Gastrocnemius medialis (tissue), 4 donors: ENCODE measurements around the gene ZNF333. TPM values are rescaled to one million over a fixed set of nuclear protein-coding genes. Genes with fewer than 3 reads are reported as not detected.

Experiments used
- ATAC-seq, 2 donors: fragments of 150-250 bp; one replicate each; pipeline ENCODE4 v1.9.1; 2016
- DNase-seq, 2 donors: peaks; one replicate each; pipeline ENCODE4 v3.0.0-alpha.2; 2019
- H3K27ac ChIP-seq, 4 donors: fragments of 200-600 bp; sonication (generic); 1 replicate in 1 of 4; 2 replicates in 3 of 4; pipeline ENCODE4 v1.5.1; 2016 to 2018; ENCODE audit warnings: mild to moderate bottlenecking in 2 of 4, moderate library complexity in 1 of 4
- H3K27me3 ChIP-seq, 3 donors: fragments of 200-600 bp; sonication (generic) in 2 of 3; 1 replicate in 1 of 3; 2 replicates in 2 of 3; pipeline versions ENCODE4 v1.5.1 to v1.6.0; 2016 to 2019; ENCODE audit warnings: mild to moderate bottlenecking in 1 of 3, moderate library complexity in 1 of 3
- H3K36me3 ChIP-seq, 2 donors: fragments of 200-600 bp; sonication (generic) in 1 of 2; one replicate each; pipeline ENCODE4 v1.5.1; 2017 to 2018
- H3K4me1 ChIP-seq, 2 donors: fragments of 200-600 bp; sonication (generic) in 1 of 2; one replicate each; pipeline ENCODE4 v1.5.1; 2016 to 2017; ENCODE audit warnings: mild to moderate bottlenecking in 2 of 2
- H3K4me3 ChIP-seq, 4 donors: fragments of 200-600 bp; sonication (generic) in 3 of 4; 1 replicate in 1 of 4; 2 replicates in 3 of 4; pipeline ENCODE4 v1.5.1; 2016 to 2019; ENCODE audit warnings: mild to moderate bottlenecking in 2 of 4
- H3K9me3 ChIP-seq, 3 donors: fragments of 200-600 bp; sonication (generic) in 2 of 3; 1 replicate in 1 of 3; 2 replicates in 2 of 3; pipeline ENCODE4 v1.5.1; 2016 to 2019
- CTCF ChIP-seq, 5 experiments: fragments of 450-650 bp in 3 of 5; fragments of 200-600 bp in 2 of 5; sonication (generic) in 2 of 5; IDR thresholded peaks in 4 of 5; conservative IDR thresholded peaks in 1 of 5; 1 replicate in 4 of 5; 2 replicates in 1 of 5; pipeline ENCODE4 v1.5.1; 2016 to 2019; ENCODE audit warnings: antibody characterized with exemption in 5 of 5, mild to moderate bottlenecking in 3 of 5, moderate library complexity in 3 of 5
- POLR2A ChIP-seq, 2 donors: fragments of 450-650 bp; IDR thresholded peaks; one replicate each; pipeline ENCODE4 v1.6.1; 2017; ENCODE audit warnings: antibody characterized with exemption in 2 of 2, mild to moderate bottlenecking in 2 of 2, moderate library complexity in 2 of 2
- in situ Hi-C, 4 donors: fragments of 200-750 bp; cut with MboI; loops; one replicate each; pipeline versions ENCODE4 v1.15.0 to v1.8.0; 2017; ENCODE audit warnings: low sequenced_read_pairs in 4 of 4
- intact Hi-C: fragments of 100-400 bp; cut with DNase I; formaldehyde crosslinking; loops from one replicate; pipeline ENCODE4 v1.15.1; 2023; ENCODE audit warnings: low total_unique reads
- total RNA-seq, 4 donors: library from RNA; depleted of rRNA; stranded (reverse); fragments of >200 nt; gene quantifications; one replicate each; pipeline versions ENCODE4 v1.1.0 to v1.2.3, GENCODE V29; 2016

Gene ZNF333
- total RNA-seq, 4 donors from 2014 or later: 4.6 to 12.7 (median 10.3) TPM

GRCh38 chr19:14683439-14683838 lies 6.4 kb upstream of the ZNF333 start:
- H3K27ac ChIP-seq: no peak overlapping the region
- H3K4me1 ChIP-seq: no peaks in the 10 kb centered on the region
- DNase-seq: no peak
- intact Hi-C loops (no loop called here), in situ Hi-C loops (loop anchor here in 1 of 4 donors (10.0 kb wide), 1 partner anchor 109 kb away; the partner anchor contains the start of gene NDUFB7)
- no peaks in the 10 kb centered on the region for H3K36me3 ChIP-seq
- H3K4me3 ChIP-seq: no peak overlapping the region
- no peak for TF ChIP-seq POLR2A (IDR thresholded peaks at IDR 0.05)
- no peak for TF ChIP-seq CTCF (IDR thresholded peaks at IDR 0.05 in 4 of 5, conservative IDR thresholded peaks at IDR 0.05 in 1 of 5)
- ATAC-seq: no peak
- no peaks in the 10 kb centered on the region for H3K9me3 ChIP-seq
- H3K27me3 ChIP-seq: peaks cover 0 to 7% (median 5%) of the 10 kb centered on the region in 3 donors

- no peaks in the 10 kb centered on the region for H3K9me3 ChIP-seq
- H3K4me1 ChIP-seq: peaks cover 13 to 19% of the 10 kb centered on the region in 2 donors
- ATAC-seq (no peak), DNase-seq (no peak)
- in situ Hi-C loops: loop anchor here in 2 of 4 donors (5.0 to 10.0 kb wide), 2 partner anchors 112 to 114 kb away; partner anchors contain the start of gene NDUFB7 (in 2 of the 2)
- peaks cover 0 to 7% (median 5%) of the 10 kb centered on the region in 3 donors for H3K27me3 ChIP-seq
- H3K27ac ChIP-seq: no peak overlapping the region
- intact Hi-C loops: no loop called here
- no peak overlapping the region for H3K4me3 ChIP-seq
- no peak for TF ChIP-seq POLR2A (IDR thresholded peaks at IDR 0.05)
- no peak for TF ChIP-seq CTCF (IDR thresholded peaks at IDR 0.05 in 4 of 5, conservative IDR thresholded peaks at IDR 0.05 in 1 of 5)
- H3K36me3 ChIP-seq: no peaks in the 10 kb centered on the region
Measured at GRCh38 chr19:14686411-14686810, 3.4 kb upstream of the ZNF333 start.

- no peak for TF ChIP-seq POLR2A (IDR thresholded peaks at IDR 0.05)
- no peak for TF ChIP-seq CTCF (IDR thresholded peaks at IDR 0.05 in 4 of 5, conservative IDR thresholded peaks at IDR 0.05 in 1 of 5)
- H3K4me1 ChIP-seq: peaks cover 13 to 14% of the 10 kb centered on the region in 2 donors
- H3K9me3 ChIP-seq: no peaks in the 10 kb centered on the region
- ATAC-seq: no peak
- no peak overlapping the region for H3K4me3 ChIP-seq
- DNase-seq: no peak
- H3K36me3 ChIP-seq: peaks cover 0 to 59% of the 10 kb centered on the region in 2 donors
- no peak overlapping the region for H3K27ac ChIP-seq
- intact Hi-C loops (no loop called here), in situ Hi-C loops (no loop called here)
- no peaks in the 10 kb centered on the region for H3K27me3 ChIP-seq
Measured at GRCh38 chr19:14694641-14695266, 4.9 kb downstream of the ZNF333 start.

- Histone ChIP-seq H3K36me3 (peaks cover 0 to 66% of the 10 kb centered on the region in 2 donors), H3K4me1 (peaks cover 10 to 13% of the 10 kb centered on the region in 2 donors), H3K9me3 (no peaks in the 10 kb centered on the region), H3K4me3 (no peak overlapping the region), H3K27ac (no peak overlapping the region), H3K27me3 (no peaks in the 10 kb centered on the region)
- in situ Hi-C loops (no loop called here), intact Hi-C loops (no loop called here)
- no peak for TF ChIP-seq CTCF (IDR thresholded peaks at IDR 0.05 in 4 of 5, conservative IDR thresholded peaks at IDR 0.05 in 1 of 5)
- ATAC-seq (no peak), DNase-seq (no peak)
Measured at GRCh38 chr19:14695471-14695870, 5.6 kb downstream of the ZNF333 start.
